Endothelial cell of umbilical vein (primary cell): ENCODE data around the gene HMGXB3. TPM values are rescaled to one million over a fixed set of nuclear protein-coding genes. Genes with fewer than 3 reads are reported as not detected.

Experiments used
- BruUV-seq: library from RNA; stranded (reverse); fragments of 400-500 nt; replicated peaks from 2 replicates; lab custom pipeline; 2021; lab: Mats Ljungman, UMichigan
- CTCF ChIA-PET: fragments of 300-600, 350-600 bp; sonication (Branson Sonifier 250); formaldehyde crosslinking; loops from one replicate; lab custom pipeline; 2021; ENCODE audit warnings: antibody characterized with exemption, inconsistent platforms; lab: Charles Lee
- POLR2A ChIA-PET: fragments of 300-600, 350-600 bp; sonication (Branson Sonifier 250); formaldehyde crosslinking; loops from one replicate; lab custom pipeline; 2021; ENCODE audit warnings: antibody characterized with exemption, inconsistent platforms; lab: Charles Lee
- DNase-seq: peaks from one replicate; pipeline ENCODE4 v3.0.0-alpha.2; 2011; ENCODE audit warnings: low read depth, low spot score
- FAIRE-seq: peaks from 2 replicates; lab custom pipeline; 2011; peaks lifted over from hg19 to GRCh38; lab: Jason Lieb, UNC
- H2AFZ ChIP-seq: 2 replicates; pipeline ENCODE4 v1.6.0; 2012; ENCODE audit warnings: low read depth, low read length, control low read depth, inconsistent platforms
- H3K27ac ChIP-seq: 2 replicates; pipeline ENCODE4 v1.5.1; 2011; ENCODE audit warnings: low read depth, mild to moderate bottlenecking, control low read depth, low read length, moderate library complexity; ENCODE audit not compliant: insufficient read depth
- H3K27me3 ChIP-seq, 2 experiments: 2 replicates each; pipeline versions ENCODE4 v1.6.0 to v1.6.1; 2011; ENCODE audit warnings: low read length in 2 of 2, mixed read lengths in 1 of 2; ENCODE audit not compliant: control insufficient read depth in 2 of 2, insufficient read depth in 2 of 2
- H3K36me3 ChIP-seq, 2 experiments: 2 replicates in 1 of 2; 3 replicates in 1 of 2; pipeline ENCODE4 v1.5.1; 2011; ENCODE audit warnings: low read length in 2 of 2, mild to moderate bottlenecking in 1 of 2, moderate library complexity in 1 of 2; ENCODE audit not compliant: control insufficient read depth in 2 of 2, insufficient read depth in 2 of 2; ENCODE audit errors: extremely low read depth in 1 of 2
- H3K4me1 ChIP-seq: 3 replicates; pipeline ENCODE4 v1.5.1; 2011; ENCODE audit warnings: mild to moderate bottlenecking, low read length; ENCODE audit not compliant: control insufficient read depth, insufficient read depth; ENCODE audit errors: extremely low read depth
- H3K4me2 ChIP-seq: 2 replicates; pipeline ENCODE4 v1.6.1; 2011; ENCODE audit warnings: low read length, control low read depth, mixed read lengths; ENCODE audit not compliant: insufficient read depth
- H3K4me3 ChIP-seq, 3 experiments: fragments of 200-600 bp in 1 of 3; sonication (generic), shearing (Covaris generic) in 1 of 3; replicated peaks in 1 of 3; 2 replicates each; pipeline ENCODE4 v1.5.1; 2011 to 2016; ENCODE audit warnings: control low read depth in 3 of 3, low read length in 3 of 3, mild to moderate bottlenecking in 2 of 3, inconsistent platforms in 1 of 3, low read depth in 1 of 3, moderate library complexity in 1 of 3; ENCODE audit not compliant: insufficient read depth in 1 of 3
- H3K79me2 ChIP-seq: 2 replicates; pipeline ENCODE4 v1.6.0; 2012; ENCODE audit warnings: low read length, inconsistent platforms; ENCODE audit not compliant: control insufficient read depth, insufficient read depth
- H3K9ac ChIP-seq: replicated peaks from 2 replicates; pipeline ENCODE3; 2011; ENCODE audit warnings: low read length, control low read depth; ENCODE audit not compliant: insufficient read depth; ENCODE audit errors: extremely low read depth
- H3K9me1 ChIP-seq: replicated peaks from 3 replicates; pipeline ENCODE4 v1.6.0; 2011; ENCODE audit warnings: mild to moderate bottlenecking, low read length; ENCODE audit not compliant: control insufficient read depth, insufficient read depth; ENCODE audit errors: extremely low read depth
- H3K9me3 ChIP-seq: replicated peaks from 2 replicates; pipeline ENCODE4 v1.5.1; 2012; ENCODE audit warnings: low read length, inconsistent platforms; ENCODE audit not compliant: control insufficient read depth, insufficient read depth
- H4K20me1 ChIP-seq: replicated peaks from 2 replicates; pipeline ENCODE3; 2011; ENCODE audit warnings: mild to moderate bottlenecking, low read length; ENCODE audit not compliant: control insufficient read depth, insufficient read depth; ENCODE audit errors: extremely low read depth
- CTCF ChIP-seq, 2 donors: IDR thresholded peaks; 1 replicate in 1 of 2; 2 replicates in 1 of 2; pipeline ENCODE4 v1.5.1; 2011; ENCODE audit warnings: low read length in 2 of 2, mild to moderate bottlenecking in 2 of 2, moderate library complexity in 2 of 2, control low read depth in 1 of 2, inconsistent platforms in 1 of 2, low read depth in 1 of 2; ENCODE audit not compliant: insufficient read depth in 1 of 2; ENCODE audit errors: extremely low read depth in 1 of 2
- EZH2 ChIP-seq: IDR thresholded peaks from 2 replicates; pipeline ENCODE4 v1.6.1; 2012; ENCODE audit warnings: borderline replicate concordance, low read depth, mild to moderate bottlenecking, moderate library complexity, low read length, inconsistent platforms; ENCODE audit not compliant: severe bottlenecking
- FOS ChIP-seq: IDR thresholded peaks from 2 replicates; pipeline ENCODE4 v1.6.1; 2011; ENCODE audit warnings: mild to moderate bottlenecking, low read length, moderate library complexity, borderline replicate concordance; ENCODE audit not compliant: insufficient read depth
- GATA2 ChIP-seq: IDR thresholded peaks from 2 replicates; pipeline ENCODE4 v1.7.0; 2011; ENCODE audit warnings: low read depth, mild to moderate bottlenecking, moderate library complexity, mixed read lengths, low read length; ENCODE audit not compliant: insufficient read length, insufficient read depth
- JUN ChIP-seq: IDR thresholded peaks from 2 replicates; pipeline ENCODE4 v1.6.1; 2011; ENCODE audit warnings: borderline replicate concordance, low read depth; ENCODE audit not compliant: insufficient read length, insufficient read depth
- MYC ChIP-seq: IDR thresholded peaks from one replicate; pipeline ENCODE4 v1.6.1; 2011; ENCODE audit warnings: mild to moderate bottlenecking, low read depth, low read length
- POLR2A ChIP-seq: IDR thresholded peaks from 2 replicates; pipeline ENCODE4 v1.6.1; 2012; ENCODE audit warnings: low read depth, mild to moderate bottlenecking, control low read depth, low read length
- POLR2AphosphoS5 ChIP-seq: IDR thresholded peaks from 2 replicates; pipeline ENCODE4 v1.6.1; 2012; ENCODE audit warnings: low read depth, mild to moderate bottlenecking, control low read depth, low read length, moderate library complexity; ENCODE audit not compliant: insufficient read depth
- dilution Hi-C: fragments of 300-500 bp; cut with MboI; formaldehyde crosslinking; loops from one replicate; pipeline ENCODE4 v1.15.0; 2019; ENCODE audit warnings: low sequenced_read_pairs; ENCODE audit not compliant: extremely low pct_ligation_motif_present
- intact Hi-C: fragments of 100-400 bp; cut with micrococcal nuclease; formaldehyde crosslinking; loops from one replicate; pipeline ENCODE4 v1.10.0; 2022
- polyA plus RNA-seq, 4 experiments: library from polyadenylated mRNA; depleted of rRNA in 3 of 4; stranded (reverse) in 3 of 4; unstranded in 1 of 4; fragments of >200 nt; gene quantifications; 2 replicates each; pipeline versions ENCODE4 v1.2.1 to v1.2.3, GENCODE V29; 2011 to 2012; ENCODE audit warnings: missing spikeins in 1 of 4
- total RNA-seq: library from RNA; stranded (reverse); gene quantifications from 2 replicates; pipeline ENCODE4 v1.2.3, GENCODE V29; 2021
- TF ChIP-seq, protein P1 (sequence below): IDR thresholded peaks from 2 replicates; pipeline ENCODE4 v1.6.1; 2011; ENCODE audit not compliant: insufficient read depth, insufficient read length

Gene HMGXB3
- total and polyA plus RNA-seq, 2 donors (not counting 3 experiments of a cell fraction or from before 2014, with no cell fraction given), result 34.8 to 52.6 TPM

- no peak overlapping the region for H2AFZ ChIP-seq
- H3K4me1 ChIP-seq, result peaks cover 6% of the 10 kb centered on the region
- no peak overlapping the region for H3K4me3 ChIP-seq
- FAIRE-seq, result no peak
- H3K36me3 ChIP-seq, result no peaks in the 10 kb centered on the region
- peaks cover 4 to 14% of the 10 kb centered on the region in 2 experiments for H3K27me3 ChIP-seq
- no peak overlapping the region for H3K9ac ChIP-seq
- intact Hi-C loops (no loop called here), dilution Hi-C loops (no loop called here)
- no peaks in the 10 kb centered on the region for H3K9me3 ChIP-seq
- POLR2A ChIA-PET, result no interaction called here
- TF ChIP-seq JUN, result no peak
- no peak for TF ChIP-seq CTCF (IDR thresholded peaks at IDR 0.05; ENCODE audit: extremely low read depth in 1 of 2, insufficient read depth in 1 of 2, low read depth in 1 of 2, low read length in 2 of 2)
- no peak for TF ChIP-seq POLR2A
- TF ChIP-seq FOS, result no peak
- no peak for TF ChIP-seq MYC
- TF ChIP-seq GATA2, result no peak
- no peak for TF ChIP-seq EZH2
- TF ChIP-seq, protein P1, sequence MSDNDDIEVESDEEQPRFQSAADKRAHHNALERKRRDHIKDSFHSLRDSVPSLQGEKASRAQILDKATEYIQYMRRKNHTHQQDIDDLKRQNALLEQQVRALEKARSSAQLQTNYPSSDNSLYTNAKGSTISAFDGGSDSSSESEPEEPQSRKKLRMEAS, result no peak
- no peak for TF ChIP-seq POLR2AphosphoS5
- DNase-seq, result no peak
- H4K20me1 ChIP-seq, result no peaks in the 10 kb centered on the region
- no peak overlapping the region for H3K4me2 ChIP-seq
- H3K27ac ChIP-seq, result no peak overlapping the region
- no peaks in the 10 kb centered on the region for H3K9me1 ChIP-seq
- CTCF ChIA-PET, result interaction anchor here (0.9 to 1.3 kb wide), 2 partner anchors 8 to 27 kb away, joined by 3 read pairs; no protein-coding TSS in a partner anchor
- no TSS peak for BruUV-seq
- H3K79me2 ChIP-seq, result no peaks in the 10 kb centered on the region
These were observed 76.5 kb downstream of the HMGXB3 start for GRCh38 chr5:150077060-150077459.
